ENCODE results near the gene ZDHHC16.

ZDHHC16 gene

DNA sequence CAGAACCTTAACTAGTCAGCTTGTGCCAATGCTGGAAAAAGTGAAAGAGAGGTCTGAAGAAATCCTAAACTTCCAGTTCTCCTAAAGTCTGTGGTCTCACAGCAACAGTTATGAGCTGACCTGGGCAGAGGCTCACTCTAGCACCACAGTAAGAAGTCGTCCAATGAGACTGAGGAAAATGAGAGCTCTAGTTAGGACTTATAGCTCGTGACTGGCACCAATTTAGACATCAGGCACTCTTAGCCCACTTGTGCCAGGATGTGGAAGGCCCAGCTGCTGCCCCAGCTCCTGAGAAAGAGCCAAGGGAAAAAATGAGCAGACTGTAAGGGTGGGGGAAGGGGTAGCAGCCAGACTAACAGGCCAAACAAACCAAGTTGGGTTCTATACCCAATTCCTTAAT, 44.6 kb downstream of the ZDHHC16 start:
- Mint-ChIP-seq H3K4me3 (no peak overlapping the region), H3K36me3 (ENCODE audit: low read depth) (peaks cover 7% of the 10 kb centered on the region), H3K27ac (peak overlapping the region in 2 of 3 experiments; percentile 55 to 60), H3K4me1 (peaks cover 24% of the 10 kb centered on the region), H3K9me3 (no peaks in the 10 kb centered on the region), H3K27me3 (ENCODE audit: low read depth) (no peaks in the 10 kb centered on the region)
- TF ChIP-seq, protein P1, sequence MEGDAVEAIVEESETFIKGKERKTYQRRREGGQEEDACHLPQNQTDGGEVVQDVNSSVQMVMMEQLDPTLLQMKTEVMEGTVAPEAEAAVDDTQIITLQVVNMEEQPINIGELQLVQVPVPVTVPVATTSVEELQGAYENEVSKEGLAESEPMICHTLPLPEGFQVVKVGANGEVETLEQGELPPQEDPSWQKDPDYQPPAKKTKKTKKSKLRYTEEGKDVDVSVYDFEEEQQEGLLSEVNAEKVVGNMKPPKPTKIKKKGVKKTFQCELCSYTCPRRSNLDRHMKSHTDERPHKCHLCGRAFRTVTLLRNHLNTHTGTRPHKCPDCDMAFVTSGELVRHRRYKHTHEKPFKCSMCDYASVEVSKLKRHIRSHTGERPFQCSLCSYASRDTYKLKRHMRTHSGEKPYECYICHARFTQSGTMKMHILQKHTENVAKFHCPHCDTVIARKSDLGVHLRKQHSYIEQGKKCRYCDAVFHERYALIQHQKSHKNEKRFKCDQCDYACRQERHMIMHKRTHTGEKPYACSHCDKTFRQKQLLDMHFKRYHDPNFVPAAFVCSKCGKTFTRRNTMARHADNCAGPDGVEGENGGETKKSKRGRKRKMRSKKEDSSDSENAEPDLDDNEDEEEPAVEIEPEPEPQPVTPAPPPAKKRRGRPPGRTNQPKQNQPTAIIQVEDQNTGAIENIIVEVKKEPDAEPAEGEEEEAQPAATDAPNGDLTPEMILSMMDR (IDR thresholded peaks at IDR 0.05; ENCODE audit: unreplicated experiment in 3 of 3): no peak

DNA sequence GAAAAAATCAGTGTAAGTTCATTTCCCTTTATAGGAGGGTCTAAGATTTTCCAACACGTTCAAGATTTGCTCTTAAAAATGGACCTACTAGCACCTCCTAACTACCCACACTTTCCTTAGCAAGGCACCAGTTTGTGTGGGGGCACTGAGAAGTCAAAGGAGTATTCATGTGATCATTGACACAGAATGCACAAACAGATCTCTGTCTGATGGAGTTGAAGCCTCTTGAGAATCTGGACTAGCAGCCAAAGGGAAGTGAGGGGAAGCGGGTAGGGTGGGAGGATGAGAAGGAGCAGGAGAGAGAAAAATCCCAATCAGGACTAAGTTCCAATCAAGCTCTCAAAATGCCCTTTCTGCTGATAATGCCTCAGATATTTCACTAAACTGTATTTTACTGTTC, 48.2 kb downstream of the ZDHHC16 start:
- TF ChIP-seq, protein P1 (IDR thresholded peaks at IDR 0.05; ENCODE audit: unreplicated experiment in 3 of 3): no peak
- H3K36me3 Mint-ChIP-seq (ENCODE audit: low read depth): peaks cover 3% of the 10 kb centered on the region
- H3K9me3 Mint-ChIP-seq: no peaks in the 10 kb centered on the region
- peaks cover 33% of the 10 kb centered on the region for H3K4me1 Mint-ChIP-seq
- no peak overlapping the region for H3K4me3 Mint-ChIP-seq
- H3K27me3 Mint-ChIP-seq (ENCODE audit: low read depth): no peaks in the 10 kb centered on the region
- H3K27ac Mint-ChIP-seq: peak overlapping the region in 2 of 3 experiments; percentile 44 to 49

DNA sequence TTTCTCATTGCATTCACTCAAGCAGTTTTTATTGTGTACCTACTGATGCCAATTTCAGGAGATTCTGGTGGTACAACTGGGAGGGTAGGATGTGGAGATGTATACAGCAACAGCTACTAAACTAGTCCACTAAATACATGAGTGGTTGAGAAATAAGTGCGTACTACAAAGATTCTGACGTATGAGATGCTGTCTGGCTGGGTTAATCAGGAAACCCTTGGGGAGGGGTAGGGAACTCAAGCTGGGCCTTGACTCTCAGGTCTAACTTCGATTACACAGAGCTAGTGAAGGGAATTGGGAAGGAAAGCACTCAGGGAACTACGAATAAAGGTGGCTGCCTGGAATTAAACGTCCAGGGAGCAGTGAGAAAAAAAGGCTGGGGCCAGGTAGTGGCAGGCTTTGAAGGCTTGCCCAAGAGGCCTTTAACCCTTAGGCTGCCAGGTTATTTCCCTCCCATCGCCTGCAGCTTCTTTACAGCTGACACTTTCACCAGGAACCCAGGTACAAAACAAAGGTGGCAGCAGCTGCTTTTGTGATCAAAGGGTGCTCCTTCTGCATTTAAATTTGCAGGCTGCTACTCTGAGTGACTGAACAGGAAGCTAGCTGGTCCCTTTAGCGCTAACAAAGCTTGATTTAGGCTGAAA, 49.0 kb downstream of the ZDHHC16 start:
- Mint-ChIP-seq H3K9me3 (no peaks in the 10 kb centered on the region), H3K4me3 (peak overlapping the region; percentile 49 to 59 (median 58)), H3K36me3 (ENCODE audit: low read depth) (peaks cover 3% of the 10 kb centered on the region), H3K27ac (peak overlapping the region in 2 of 3 experiments; percentile 49 to 88), H3K27me3 (ENCODE audit: low read depth) (peaks cover 5% of the 10 kb centered on the region), H3K4me1 (peaks cover 35% of the 10 kb centered on the region)
- TF ChIP-seq, protein P1 (IDR thresholded peaks at IDR 0.05; ENCODE audit: unreplicated experiment in 3 of 3): no peak

DNA sequence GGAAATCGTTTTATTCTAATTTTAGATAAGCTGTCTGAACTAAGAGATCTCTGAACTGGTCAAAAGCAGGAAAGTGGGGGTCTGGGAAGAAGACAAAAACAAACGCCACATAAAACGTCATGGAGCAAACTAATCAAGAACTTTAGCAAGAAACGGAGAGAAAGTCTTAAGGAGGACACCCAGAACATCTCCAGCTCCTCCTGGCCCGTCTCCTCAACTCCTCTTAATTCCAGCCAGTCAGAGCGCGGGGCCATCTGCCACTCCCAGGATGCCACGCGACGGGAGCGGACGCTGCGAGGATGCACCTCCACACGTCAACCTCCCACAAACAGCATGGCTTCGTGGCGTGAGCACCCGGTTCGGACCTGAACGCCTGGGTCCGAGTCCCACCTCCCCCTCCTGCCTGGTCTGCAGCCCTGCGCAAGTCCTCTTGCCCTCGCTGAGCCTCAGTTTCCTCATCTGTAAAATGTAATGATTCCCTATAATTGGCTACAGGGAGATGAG, 51.6 kb downstream of the ZDHHC16 start:
- peaks cover 28% of the 10 kb centered on the region for H3K27me3 Mint-ChIP-seq (ENCODE audit: low read depth)
- peak overlapping the region; percentile 90 to 99 (median 94) for H3K4me3 Mint-ChIP-seq
- TF ChIP-seq, protein P1 (IDR thresholded peaks at IDR 0.05; ENCODE audit: unreplicated experiment in 3 of 3): no peak
- peak overlapping the region; percentile 24 to 96 (median 88) for H3K27ac Mint-ChIP-seq
- H3K9me3 Mint-ChIP-seq: no peaks in the 10 kb centered on the region
- H3K4me1 Mint-ChIP-seq: peaks cover 40% of the 10 kb centered on the region
- H3K36me3 Mint-ChIP-seq (ENCODE audit: low read depth): peaks cover 3% of the 10 kb centered on the region

DNA sequence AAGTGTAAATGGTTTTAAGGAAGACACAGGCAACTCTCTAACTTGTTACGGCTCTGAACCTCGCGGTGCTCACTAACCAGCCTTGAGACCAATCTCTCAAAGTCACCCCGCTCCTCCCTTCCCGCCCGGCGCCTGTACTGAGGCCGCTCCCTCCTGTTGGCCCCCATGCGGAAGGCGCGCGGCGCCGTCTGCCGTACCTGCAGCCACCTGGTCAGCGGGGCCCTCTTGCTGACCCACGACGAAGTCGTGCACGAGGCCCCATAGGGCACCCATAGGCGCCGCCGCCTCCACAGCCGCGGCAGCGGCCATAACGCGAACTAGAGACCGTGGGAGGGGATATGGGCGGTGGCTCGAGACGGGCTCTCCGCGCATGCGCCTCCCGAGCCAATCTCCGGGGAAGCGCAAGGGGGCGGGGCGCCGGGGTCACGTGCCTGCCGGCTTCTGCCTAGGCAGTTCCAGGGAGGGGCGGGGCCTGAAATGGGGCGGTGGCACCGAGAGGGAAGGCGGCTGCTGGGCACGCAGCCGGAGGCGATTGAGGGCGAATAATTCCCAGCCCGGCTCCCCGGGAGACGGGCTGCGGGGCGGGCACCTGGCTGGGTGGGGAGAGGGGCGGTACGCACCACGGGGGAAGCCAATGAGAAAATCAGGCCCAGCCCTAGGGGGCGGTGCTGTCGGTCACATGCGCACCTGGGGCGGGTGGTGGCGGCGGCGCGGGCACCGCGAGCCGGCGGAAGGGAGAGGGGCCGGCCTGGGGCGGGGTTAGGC, 52.3 kb downstream of the ZDHHC16 start, which contains the start of gene MMS19:
TSS of gene MMS19 (minus strand) at position 347 of the 765 bp plus-strand sequence. CDS start at position 309, 38 bp downstream.
- peaks cover 28% of the 10 kb centered on the region for H3K27me3 Mint-ChIP-seq (ENCODE audit: low read depth)
- no peaks in the 10 kb centered on the region for H3K9me3 Mint-ChIP-seq
- peak within 1 kb of the TSS; percentile 90 to 99 (median 94) for H3K4me3 Mint-ChIP-seq
- peaks cover 3% of the 10 kb centered on the region for H3K36me3 Mint-ChIP-seq (ENCODE audit: low read depth)
- peaks cover 40% of the 10 kb centered on the region for H3K4me1 Mint-ChIP-seq
- H3K27ac Mint-ChIP-seq: peak within 1 kb of the TSS; percentile 24 to 96 (median 88)
- TF ChIP-seq, protein P1 (IDR thresholded peaks at IDR 0.05; ENCODE audit: unreplicated experiment in 3 of 3): no peak

All from nephron (organoid).